CD14-positive monocyte (primary cell): ENCODE data around the gene IL6R. TPM values are rescaled to one million over a fixed set of nuclear protein-coding genes. Genes with fewer than 3 reads are reported as not detected.
A peak's percentile ranks its signal among the peaks of the same experiment; 100 is the strongest.

Experiments
- DNase-seq, 3 donors: peaks; one replicate each; pipeline ENCODE4 v3.0.0-alpha.2; 2011 to 2022
- H2AFZ ChIP-seq: 2 replicates; pipeline ENCODE4 v1.6.0; 2012; ENCODE audit warnings: mild to moderate bottlenecking, low read depth, low read length, inconsistent platforms; ENCODE audit not compliant: insufficient read depth, poor library complexity, severe bottlenecking
- H3K27ac ChIP-seq, 2 donors: 1 replicate in 1 of 2; 2 replicates in 1 of 2; pipeline ENCODE4 v1.5.1; 2012 to 2013; ENCODE audit warnings: low read length in 2 of 2, control low read depth in 1 of 2, inconsistent platforms in 1 of 2, low read depth in 1 of 2, mild to moderate bottlenecking in 1 of 2
- H3K27me3 ChIP-seq, 2 donors: one replicate each; pipeline versions ENCODE4 v1.6.0 to v1.6.1; 2011 to 2013; ENCODE audit warnings: low read length in 2 of 2; ENCODE audit not compliant: control insufficient read depth in 2 of 2, insufficient read depth in 2 of 2
- H3K36me3 ChIP-seq, 2 donors: replicated peaks in 1 of 2; 1 replicate in 1 of 2; 2 replicates in 1 of 2; pipeline versions ENCODE4 v1.5.1 to v1.6.1; 2012 to 2013; ENCODE audit warnings: low read length in 2 of 2, control low read depth in 1 of 2, inconsistent platforms in 1 of 2, mild to moderate bottlenecking in 1 of 2; ENCODE audit not compliant: insufficient read depth in 2 of 2, control insufficient read depth in 1 of 2
- H3K4me1 ChIP-seq, 2 donors: 1 replicate in 1 of 2; 2 replicates in 1 of 2; pipeline versions ENCODE4 v1.5.1 to v1.6.1; 2012 to 2013; ENCODE audit warnings: low read length in 2 of 2, control low read depth in 1 of 2, inconsistent platforms in 1 of 2, mild to moderate bottlenecking in 1 of 2, moderate library complexity in 1 of 2; ENCODE audit not compliant: insufficient read depth in 2 of 2, control insufficient read depth in 1 of 2
- H3K4me2 ChIP-seq: replicated peaks from 2 replicates; pipeline ENCODE3; 2012; ENCODE audit warnings: low read length, moderate library complexity, mild to moderate bottlenecking; ENCODE audit not compliant: poor library complexity, severe bottlenecking; ENCODE audit errors: extremely low read depth
- H3K4me3 ChIP-seq, 3 experiments: fragments of 200-600 bp in 1 of 3; sonication (generic) in 1 of 3; replicated peaks in 1 of 3; 1 replicate in 2 of 3; 2 replicates in 1 of 3; pipeline ENCODE4 v1.5.1; 2011 to 2013; ENCODE audit warnings: low read length in 3 of 3, mild to moderate bottlenecking in 3 of 3, control low read depth in 2 of 3, low read depth in 2 of 3, inconsistent platforms in 1 of 3, moderate library complexity in 1 of 3
- H3K79me2 ChIP-seq: 2 replicates; pipeline ENCODE4 v1.6.0; 2012; ENCODE audit warnings: mild to moderate bottlenecking, control low read depth, inconsistent platforms, low read length, moderate library complexity; ENCODE audit not compliant: insufficient read depth
- H3K9ac ChIP-seq: 2 replicates; pipeline ENCODE4 v1.6.0; 2017; ENCODE audit warnings: low read length, mild to moderate bottlenecking; ENCODE audit not compliant: insufficient read depth, poor library complexity, severe bottlenecking
- H3K9me3 ChIP-seq, 2 donors: replicated peaks in 1 of 2; 1 replicate in 1 of 2; 2 replicates in 1 of 2; pipeline versions ENCODE4 v1.5.1 to v1.6.1; 2012 to 2013; ENCODE audit warnings: low read length in 2 of 2, control low read depth in 1 of 2; ENCODE audit not compliant: control insufficient read depth in 1 of 2, insufficient read depth in 1 of 2
- H4K20me1 ChIP-seq: 2 replicates; pipeline ENCODE4 v1.6.0; 2012; ENCODE audit warnings: mild to moderate bottlenecking, low read length, control low read depth, moderate library complexity; ENCODE audit not compliant: insufficient read depth
- H3K27ac Mint-ChIP-seq, 7 donors: one replicate each; pipeline ENCODE4 v1.8.0; 2020; ENCODE audit warnings: mild to moderate bottlenecking in 7 of 7, mixed read lengths in 7 of 7, moderate library complexity in 6 of 7, inconsistent platforms in 2 of 7
- H3K27me3 Mint-ChIP-seq, 3 donors: one replicate each; pipeline ENCODE4 v1.8.0; 2021 to 2022; ENCODE audit warnings: low read depth in 3 of 3, mild to moderate bottlenecking in 3 of 3, mixed read lengths in 3 of 3, moderate library complexity in 3 of 3, inconsistent platforms in 1 of 3
- H3K36me3 Mint-ChIP-seq, 2 donors: one replicate each; pipeline ENCODE4 v1.8.0; 2020; ENCODE audit warnings: mixed read lengths in 2 of 2, inconsistent platforms in 1 of 2, mild to moderate bottlenecking in 1 of 2
- H3K4me1 Mint-ChIP-seq: one replicate; pipeline ENCODE4 v1.8.0; 2020; ENCODE audit warnings: mild to moderate bottlenecking, mixed read lengths
- H3K4me3 Mint-ChIP-seq, 2 donors: one replicate each; pipeline ENCODE4 v1.8.0; 2020; ENCODE audit warnings: mild to moderate bottlenecking in 2 of 2, mixed read lengths in 2 of 2, moderate library complexity in 1 of 2
- H3K9me3 Mint-ChIP-seq, 7 donors: one replicate each; pipeline ENCODE4 v1.8.0; 2020 to 2022; ENCODE audit warnings: mixed read lengths in 7 of 7, mild to moderate bottlenecking in 6 of 7, moderate library complexity in 6 of 7, inconsistent platforms in 2 of 7
- CTCF ChIP-seq: fragments of 200-600 bp; IDR thresholded peaks from one replicate; pipeline ENCODE4 v1.8.0; 2022; ENCODE audit warnings: antibody characterized with exemption, mild to moderate bottlenecking
- WGBS: methylation state at CpG from one replicate; pipeline ENCODE4 v1.1.5; 2013; ENCODE audit warnings: missing lambda C conversion rate; ENCODE audit not compliant: insufficient coverage; 5-methylcytosine and 5-hydroxymethylcytosine counted together
- intact Hi-C, 2 donors: fragments of 100-400 bp; cut with micrococcal nuclease; formaldehyde crosslinking; loops; one replicate each; pipeline versions ENCODE4 v1.15.0 to v1.15.1; 2023
- polyA plus RNA-seq, 3 donors: library from polyadenylated mRNA; depleted of rRNA in 1 of 3; unstranded in 2 of 3; stranded (reverse) in 1 of 3; fragments of 300-500 nt in 2 of 3; fragments of >200 nt in 1 of 3; fragmentation: Illumina TruSeq in 2 of 3; gene quantifications; 1 replicate in 2 of 3; 2 replicates in 1 of 3; pipeline ENCODE4 v1.2.3, GENCODE V29; 2012 to 2021

IL6R gene
- polyA plus RNA-seq, 3 donors: 56.4 to 81.7 (median 62.1) TPM

GRCh38 chr1:154448331-154448811 lies 43.2 kb downstream of the IL6R start:
- Mint-ChIP-seq H3K4me3 (no peak overlapping the region), H3K36me3 (peaks cover 79 to 92% of the 10 kb centered on the region in 2 donors), H3K4me1 (peaks cover 17% of the 10 kb centered on the region), H3K9me3 (peaks cover 0 to 2% (median 0%) of the 10 kb centered on the region in 7 donors), H3K27me3 (peaks cover 0 to 2% (median under 1%) of the 10 kb centered on the region in 3 donors), H3K27ac (peak overlapping the region in 1 of 7 donors; percentile 37)
- intact Hi-C loops: no loop called here
- TF ChIP-seq CTCF: no peak
- H4K20me1 ChIP-seq: peaks cover 73% of the 10 kb centered on the region
- no peak overlapping the region for H2AFZ ChIP-seq
- DNase-seq: no peak
- no peak overlapping the region for H3K9ac ChIP-seq
- H3K36me3 ChIP-seq: peaks cover 72 to 90% of the 10 kb centered on the region in 2 donors
- H3K27me3 ChIP-seq: no peaks in the 10 kb centered on the region
- H3K4me1 ChIP-seq: peaks cover 15 to 18% of the 10 kb centered on the region in 2 donors
- H3K27ac ChIP-seq: peak overlapping the region in 1 of 2 donors; percentile 4
- H3K4me2 ChIP-seq: no peak overlapping the region
- WGBS: 94% methylated on average over 3 of the region's 7 CpGs
- H3K79me2 ChIP-seq: peaks cover 71% of the 10 kb centered on the region
- H3K4me3 ChIP-seq: no peak overlapping the region
- H3K9me3 ChIP-seq: no peaks in the 10 kb centered on the region

GRCh38 chr1:154453161-154453560 lies 48.0 kb downstream of the IL6R start:
- H2AFZ ChIP-seq: no peak overlapping the region
- Mint-ChIP-seq H3K4me3 (peak overlapping the region; percentile 65 to 78), H3K27ac (peak overlapping the region; percentile 95 to 99 (median 98)), H3K27me3 (peaks cover 0 to 2% (median 0%) of the 10 kb centered on the region in 3 donors), H3K36me3 (peaks cover 72 to 86% of the 10 kb centered on the region in 2 donors), H3K9me3 (peaks cover 0 to 2% (median 0%) of the 10 kb centered on the region in 7 donors), H3K4me1 (peaks cover 56% of the 10 kb centered on the region)
- peak overlapping the region; percentile 44 for H3K9ac ChIP-seq
- H3K4me3 ChIP-seq: peak overlapping the region in 1 of 3 experiments; percentile 46
- H3K27ac ChIP-seq: peak overlapping the region; percentile 87 to 91
- peaks cover 58 to 64% of the 10 kb centered on the region in 2 donors for H3K4me1 ChIP-seq
- no peak for TF ChIP-seq CTCF
- H3K9me3 ChIP-seq: no peaks in the 10 kb centered on the region
- H3K36me3 ChIP-seq: peaks cover 52 to 69% of the 10 kb centered on the region in 2 donors
- no CpG with 5 or more reads among the region's 5 CpGs for WGBS
- intact Hi-C loops: loop anchor here in 1 of 2 donors (2.0 kb wide), 1 partner anchor 14 kb away; no protein-coding TSS in a partner anchor
- H3K79me2 ChIP-seq: peaks cover 57% of the 10 kb centered on the region
- DNase-seq: peak; percentile 44 to 53 (median 45)
- peak overlapping the region; percentile 38 for H3K4me2 ChIP-seq
- H4K20me1 ChIP-seq: peaks cover 39% of the 10 kb centered on the region
- no peaks in the 10 kb centered on the region for H3K27me3 ChIP-seq
